Fibroblast of lung (primary cell): ENCODE results near the gene SORBS1. TPM values are rescaled to one million over a fixed set of nuclear protein-coding genes. Genes with fewer than 3 reads are reported as not detected.

ENCODE experiments used
- DNase-seq, 2 donors: peaks; one replicate each; pipeline versions ENCODE4 v3.0.0 to v3.0.0-alpha.2; 2010; ENCODE audit warnings: low read depth in 2 of 2
- H2AFZ ChIP-seq: 2 replicates; pipeline ENCODE4 v1.5.1; 2012; ENCODE audit warnings: low read length, control low read depth, inconsistent platforms
- H3K27ac ChIP-seq: 2 replicates; pipeline ENCODE4 v1.5.1; 2011; ENCODE audit warnings: low read length, control low read depth; ENCODE audit not compliant: insufficient read depth
- H3K27me3 ChIP-seq: 2 replicates; pipeline ENCODE4 v1.5.1; 2011; ENCODE audit warnings: mild to moderate bottlenecking, low read length; ENCODE audit not compliant: control insufficient read depth, insufficient read depth
- H3K36me3 ChIP-seq: 2 replicates; pipeline ENCODE4 v1.5.1; 2011; ENCODE audit warnings: low read length; ENCODE audit not compliant: control insufficient read depth, insufficient read depth
- H3K4me1 ChIP-seq: 2 replicates; pipeline ENCODE4 v1.5.1; 2011; ENCODE audit warnings: low read length; ENCODE audit not compliant: control insufficient read depth, insufficient read depth; ENCODE audit errors: extremely low read depth
- H3K4me2 ChIP-seq: 2 replicates; pipeline ENCODE4 v1.5.1; 2011; ENCODE audit warnings: low read length, control low read depth; ENCODE audit not compliant: insufficient read depth; ENCODE audit errors: extremely low read depth
- H3K4me3 ChIP-seq, 4 experiments: fragments of 200-600 bp in 1 of 4; sonication (generic) in 1 of 4; replicated peaks in 1 of 4; 2 replicates each; pipeline ENCODE4 v1.5.1; 2011 to 2016; ENCODE audit warnings: low read length in 4 of 4, low read depth in 3 of 4, mild to moderate bottlenecking in 3 of 4, control low read depth in 2 of 4, inconsistent platforms in 1 of 4, mixed read lengths in 1 of 4; ENCODE audit not compliant: insufficient read depth in 1 of 4; ENCODE audit errors: control extremely low read depth in 1 of 4
- H3K79me2 ChIP-seq: 2 replicates; pipeline ENCODE4 v1.5.1; 2012; ENCODE audit warnings: mild to moderate bottlenecking, low read length, inconsistent platforms; ENCODE audit not compliant: control insufficient read depth, insufficient read depth
- H3K9ac ChIP-seq: 2 replicates; pipeline ENCODE4 v1.5.1; 2011; ENCODE audit warnings: mild to moderate bottlenecking, low read length, control low read depth; ENCODE audit not compliant: insufficient read depth
- H3K9me3 ChIP-seq: 2 replicates; pipeline ENCODE4 v1.5.1; 2012; ENCODE audit warnings: low read depth, low read length; ENCODE audit not compliant: control insufficient read depth, insufficient read depth
- H4K20me1 ChIP-seq: 2 replicates; pipeline ENCODE4 v1.5.1; 2011; ENCODE audit warnings: low read length; ENCODE audit not compliant: control insufficient read depth, insufficient read depth; ENCODE audit errors: extremely low read depth
- CTCF ChIP-seq, 2 donors: IDR thresholded peaks in 1 of 2; conservative IDR thresholded peaks in 1 of 2; 1 replicate in 1 of 2; 2 replicates in 1 of 2; pipeline ENCODE4 v1.5.1; 2011 to 2012; ENCODE audit warnings: low read length in 2 of 2, control low read depth in 1 of 2, inconsistent platforms in 1 of 2, low read depth in 1 of 2, mild to moderate bottlenecking in 1 of 2
- EZH2 ChIP-seq: IDR thresholded peaks from 2 replicates; pipeline ENCODE4 v1.5.1; 2012; ENCODE audit warnings: low read length, control low read depth, mild to moderate bottlenecking; ENCODE audit errors: missing control alignments
- polyA plus RNA-seq, 2 donors: library from polyadenylated mRNA; depleted of rRNA in 1 of 2; stranded (reverse) in 1 of 2; unstranded in 1 of 2; fragments of >200 nt; gene quantifications; 2 replicates each; pipeline ENCODE4 v1.2.1, GENCODE V29; 2011 to 2012; ENCODE audit warnings: missing spikeins in 1 of 2
- total RNA-seq: library from RNA; depleted of rRNA; stranded (reverse); fragments of >200 nt; gene quantifications from 2 replicates; pipeline ENCODE4 v1.2.1, GENCODE V29; 2014

The SORBS1 gene
- total and polyA plus RNA-seq, 2 donors (not counting 1 experiment from before 2014, with no cell fraction given) = 0.33 to 0.50 TPM

GRCh38 chr10:95394161-95394880, 166.8 kb downstream of the SORBS1 start:
- H3K79me2 ChIP-seq = no peaks in the 10 kb centered on the region
- DNase-seq = peak in 1 of 2 donors; percentile 52
- no peaks in the 10 kb centered on the region for H3K27me3 ChIP-seq
- no peaks in the 10 kb centered on the region for H3K9me3 ChIP-seq
- H2AFZ ChIP-seq = no peak overlapping the region
- H3K36me3 ChIP-seq = no peaks in the 10 kb centered on the region
- TF ChIP-seq EZH2 = no peak
- no peak for TF ChIP-seq CTCF (conservative IDR thresholded peaks at IDR 0.05 in 1 of 2, IDR thresholded peaks at IDR 0.05 in 1 of 2; ENCODE audit: low read depth in 1 of 2, low read length in 2 of 2)
- no peak overlapping the region for H3K27ac ChIP-seq
- no peak overlapping the region for H3K9ac ChIP-seq
- H4K20me1 ChIP-seq = no peaks in the 10 kb centered on the region
- H3K4me1 ChIP-seq = no peaks in the 10 kb centered on the region
- H3K4me2 ChIP-seq = no peak overlapping the region
- H3K4me3 ChIP-seq = no peak overlapping the region

GRCh38 chr10:95392681-95393164, 168.4 kb downstream of the SORBS1 start:
- H2AFZ ChIP-seq = no peak overlapping the region
- H3K4me1 ChIP-seq = no peaks in the 10 kb centered on the region
- no peaks in the 10 kb centered on the region for H4K20me1 ChIP-seq
- H3K27me3 ChIP-seq = no peaks in the 10 kb centered on the region
- H3K9ac ChIP-seq = no peak overlapping the region
- no peaks in the 10 kb centered on the region for H3K79me2 ChIP-seq
- H3K36me3 ChIP-seq = no peaks in the 10 kb centered on the region
- DNase-seq = no peak
- no peaks in the 10 kb centered on the region for H3K9me3 ChIP-seq
- no peak overlapping the region for H3K4me3 ChIP-seq
- H3K27ac ChIP-seq = no peak overlapping the region
- TF ChIP-seq CTCF (conservative IDR thresholded peaks at IDR 0.05 in 1 of 2, IDR thresholded peaks at IDR 0.05 in 1 of 2; ENCODE audit: low read depth in 1 of 2, low read length in 2 of 2) (no peak), EZH2 (no peak)
- no peak overlapping the region for H3K4me2 ChIP-seq

- Histone ChIP-seq H3K4me1 (no peaks in the 10 kb centered on the region), H3K9me3 (no peaks in the 10 kb centered on the region), H3K4me2 (no peak overlapping the region), H3K9ac (no peak overlapping the region), H3K27ac (no peak overlapping the region), H4K20me1 (no peaks in the 10 kb centered on the region), H3K79me2 (no peaks in the 10 kb centered on the region), H3K4me3 (no peak overlapping the region), H3K27me3 (no peaks in the 10 kb centered on the region), H3K36me3 (no peaks in the 10 kb centered on the region), H2AFZ (no peak overlapping the region)
- TF ChIP-seq CTCF (conservative IDR thresholded peaks at IDR 0.05 in 1 of 2, IDR thresholded peaks at IDR 0.05 in 1 of 2; ENCODE audit: low read depth in 1 of 2, low read length in 2 of 2) (no peak), EZH2 (no peak)
- DNase-seq = no peak
These were observed 169.0 kb downstream of the SORBS1 start for GRCh38 chr10:95392217-95392584.
